ENCODE results near the gene PNKD.

DNA sequence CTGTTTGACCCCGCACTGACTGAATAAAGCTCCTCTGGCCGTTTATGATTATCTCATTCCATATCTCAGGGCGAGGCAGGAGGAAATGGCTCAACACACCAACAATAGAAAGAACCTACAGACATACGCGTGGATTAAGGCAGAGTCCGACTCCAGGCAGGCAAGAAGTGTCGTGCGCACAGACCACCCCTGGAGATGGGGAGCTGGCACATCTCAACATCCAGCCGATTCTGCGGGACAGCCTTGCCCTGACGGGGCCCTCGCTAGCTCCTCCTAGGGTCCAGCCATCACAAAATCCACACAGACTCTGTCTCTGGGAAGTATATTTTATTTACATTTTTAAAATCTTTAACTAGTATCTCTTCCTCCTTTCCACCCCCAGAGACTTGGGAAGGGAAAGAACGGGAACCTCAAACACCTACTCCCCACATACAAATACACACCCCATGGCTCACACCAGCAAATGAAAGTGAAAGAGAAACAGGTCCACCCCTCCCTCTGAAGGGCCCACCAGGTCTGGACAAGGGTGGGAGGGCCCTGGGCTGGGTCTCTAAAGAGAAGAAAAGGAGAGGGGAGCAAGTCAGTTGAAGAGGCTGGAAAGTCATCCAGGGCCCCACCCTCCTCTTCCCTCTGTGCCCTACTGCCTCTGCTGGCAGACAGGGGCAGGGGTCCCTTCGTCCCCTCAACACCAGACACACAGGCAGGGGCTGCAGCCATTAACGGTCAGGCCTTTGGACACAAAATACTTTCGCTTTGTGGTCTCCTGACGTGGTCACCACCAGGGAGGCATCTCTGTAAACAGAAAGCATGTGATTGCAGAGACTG lies 6.3 kb upstream of the PNKD start:
- TF ChIP-seq, protein P1, sequence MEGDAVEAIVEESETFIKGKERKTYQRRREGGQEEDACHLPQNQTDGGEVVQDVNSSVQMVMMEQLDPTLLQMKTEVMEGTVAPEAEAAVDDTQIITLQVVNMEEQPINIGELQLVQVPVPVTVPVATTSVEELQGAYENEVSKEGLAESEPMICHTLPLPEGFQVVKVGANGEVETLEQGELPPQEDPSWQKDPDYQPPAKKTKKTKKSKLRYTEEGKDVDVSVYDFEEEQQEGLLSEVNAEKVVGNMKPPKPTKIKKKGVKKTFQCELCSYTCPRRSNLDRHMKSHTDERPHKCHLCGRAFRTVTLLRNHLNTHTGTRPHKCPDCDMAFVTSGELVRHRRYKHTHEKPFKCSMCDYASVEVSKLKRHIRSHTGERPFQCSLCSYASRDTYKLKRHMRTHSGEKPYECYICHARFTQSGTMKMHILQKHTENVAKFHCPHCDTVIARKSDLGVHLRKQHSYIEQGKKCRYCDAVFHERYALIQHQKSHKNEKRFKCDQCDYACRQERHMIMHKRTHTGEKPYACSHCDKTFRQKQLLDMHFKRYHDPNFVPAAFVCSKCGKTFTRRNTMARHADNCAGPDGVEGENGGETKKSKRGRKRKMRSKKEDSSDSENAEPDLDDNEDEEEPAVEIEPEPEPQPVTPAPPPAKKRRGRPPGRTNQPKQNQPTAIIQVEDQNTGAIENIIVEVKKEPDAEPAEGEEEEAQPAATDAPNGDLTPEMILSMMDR (IDR thresholded peaks at IDR 0.05), result no peak
- TF ChIP-seq POLR2A (IDR thresholded peaks at IDR 0.05; ENCODE audit: low read depth) (no peak), EP300 (IDR thresholded peaks at IDR 0.05) (no peak)

Data from esophagus muscularis mucosa (tissue), 4 donors.